Gastrocnemius medialis (tissue), 4 donors: Measurements from ENCODE around the gene TDRKH.

Source experiments
- CTCF ChIP-seq, 5 experiments: fragments of 450-650 bp in 3 of 5; fragments of 200-600 bp in 2 of 5; sonication (generic) in 2 of 5; IDR thresholded peaks in 4 of 5; conservative IDR thresholded peaks in 1 of 5; 1 replicate in 4 of 5; 2 replicates in 1 of 5; pipeline ENCODE4 v1.5.1; 2016 to 2019; ENCODE audit warnings: antibody characterized with exemption in 5 of 5, mild to moderate bottlenecking in 3 of 5, moderate library complexity in 3 of 5
- POLR2A ChIP-seq, 2 donors: fragments of 450-650 bp; IDR thresholded peaks; one replicate each; pipeline ENCODE4 v1.6.1; 2017; ENCODE audit warnings: antibody characterized with exemption in 2 of 2, mild to moderate bottlenecking in 2 of 2, moderate library complexity in 2 of 2

DNA sequence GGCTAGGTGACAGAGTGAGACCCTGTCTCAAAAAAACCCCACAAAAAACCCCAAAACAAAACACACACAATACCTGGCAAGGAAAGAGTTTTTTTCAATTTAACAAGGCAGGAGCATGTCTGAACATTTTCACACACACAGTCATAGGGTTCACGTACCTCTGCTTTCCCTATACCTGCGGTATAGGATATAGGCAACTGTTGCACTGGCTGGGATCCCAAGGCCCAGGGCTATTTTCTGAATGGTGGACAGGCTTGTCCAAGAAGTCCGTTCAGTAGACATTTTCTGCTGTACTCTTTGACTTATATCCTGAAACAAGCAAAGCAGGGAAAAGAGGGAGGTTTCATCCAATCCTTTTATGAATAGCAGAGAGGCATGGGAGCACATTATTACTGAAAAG is 7.6 kb downstream of the TDRKH start:
- no peak for TF ChIP-seq CTCF (IDR thresholded peaks at IDR 0.05 in 4 of 5, conservative IDR thresholded peaks at IDR 0.05 in 1 of 5)
- TF ChIP-seq POLR2A (IDR thresholded peaks at IDR 0.05) = no peak
